Endothelial cell of umbilical vein (primary cell): ENCODE results near the gene MBOAT2. TPM values are rescaled to one million over a fixed set of nuclear protein-coding genes. Genes with fewer than 3 reads are reported as not detected.

ENCODE experiments used
- BruUV-seq: library from RNA; stranded (reverse); fragments of 400-500 nt; replicated peaks from 2 replicates; lab custom pipeline; 2021; lab: Mats Ljungman, UMichigan
- CTCF ChIA-PET: fragments of 300-600, 350-600 bp; sonication (Branson Sonifier 250); formaldehyde crosslinking; loops from one replicate; lab custom pipeline; 2021; ENCODE audit warnings: antibody characterized with exemption, inconsistent platforms; lab: Charles Lee
- POLR2A ChIA-PET: fragments of 300-600, 350-600 bp; sonication (Branson Sonifier 250); formaldehyde crosslinking; loops from one replicate; lab custom pipeline; 2021; ENCODE audit warnings: antibody characterized with exemption, inconsistent platforms; lab: Charles Lee
- DNase-seq: peaks from one replicate; pipeline ENCODE4 v3.0.0-alpha.2; 2011; ENCODE audit warnings: low read depth, low spot score
- FAIRE-seq: peaks from 2 replicates; lab custom pipeline; 2011; peaks lifted over from hg19 to GRCh38; lab: Jason Lieb, UNC
- H2AFZ ChIP-seq: 2 replicates; pipeline ENCODE4 v1.6.0; 2012; ENCODE audit warnings: low read depth, low read length, control low read depth, inconsistent platforms
- H3K27ac ChIP-seq: 2 replicates; pipeline ENCODE4 v1.5.1; 2011; ENCODE audit warnings: low read depth, mild to moderate bottlenecking, control low read depth, low read length, moderate library complexity; ENCODE audit not compliant: insufficient read depth
- H3K27me3 ChIP-seq, 2 experiments: 2 replicates each; pipeline versions ENCODE4 v1.6.0 to v1.6.1; 2011; ENCODE audit warnings: low read length in 2 of 2, mixed read lengths in 1 of 2; ENCODE audit not compliant: control insufficient read depth in 2 of 2, insufficient read depth in 2 of 2
- H3K36me3 ChIP-seq, 2 experiments: 2 replicates in 1 of 2; 3 replicates in 1 of 2; pipeline ENCODE4 v1.5.1; 2011; ENCODE audit warnings: low read length in 2 of 2, mild to moderate bottlenecking in 1 of 2, moderate library complexity in 1 of 2; ENCODE audit not compliant: control insufficient read depth in 2 of 2, insufficient read depth in 2 of 2; ENCODE audit errors: extremely low read depth in 1 of 2
- H3K4me1 ChIP-seq: 3 replicates; pipeline ENCODE4 v1.5.1; 2011; ENCODE audit warnings: mild to moderate bottlenecking, low read length; ENCODE audit not compliant: control insufficient read depth, insufficient read depth; ENCODE audit errors: extremely low read depth
- H3K4me2 ChIP-seq: 2 replicates; pipeline ENCODE4 v1.6.1; 2011; ENCODE audit warnings: low read length, control low read depth, mixed read lengths; ENCODE audit not compliant: insufficient read depth
- H3K4me3 ChIP-seq, 3 experiments: fragments of 200-600 bp in 1 of 3; sonication (generic), shearing (Covaris generic) in 1 of 3; replicated peaks in 1 of 3; 2 replicates each; pipeline ENCODE4 v1.5.1; 2011 to 2016; ENCODE audit warnings: control low read depth in 3 of 3, low read length in 3 of 3, mild to moderate bottlenecking in 2 of 3, inconsistent platforms in 1 of 3, low read depth in 1 of 3, moderate library complexity in 1 of 3; ENCODE audit not compliant: insufficient read depth in 1 of 3
- H3K79me2 ChIP-seq: 2 replicates; pipeline ENCODE4 v1.6.0; 2012; ENCODE audit warnings: low read length, inconsistent platforms; ENCODE audit not compliant: control insufficient read depth, insufficient read depth
- H3K9ac ChIP-seq: replicated peaks from 2 replicates; pipeline ENCODE3; 2011; ENCODE audit warnings: low read length, control low read depth; ENCODE audit not compliant: insufficient read depth; ENCODE audit errors: extremely low read depth
- H3K9me1 ChIP-seq: replicated peaks from 3 replicates; pipeline ENCODE4 v1.6.0; 2011; ENCODE audit warnings: mild to moderate bottlenecking, low read length; ENCODE audit not compliant: control insufficient read depth, insufficient read depth; ENCODE audit errors: extremely low read depth
- H3K9me3 ChIP-seq: replicated peaks from 2 replicates; pipeline ENCODE4 v1.5.1; 2012; ENCODE audit warnings: low read length, inconsistent platforms; ENCODE audit not compliant: control insufficient read depth, insufficient read depth
- H4K20me1 ChIP-seq: replicated peaks from 2 replicates; pipeline ENCODE3; 2011; ENCODE audit warnings: mild to moderate bottlenecking, low read length; ENCODE audit not compliant: control insufficient read depth, insufficient read depth; ENCODE audit errors: extremely low read depth
- EZH2 ChIP-seq: IDR thresholded peaks from 2 replicates; pipeline ENCODE4 v1.6.1; 2012; ENCODE audit warnings: borderline replicate concordance, low read depth, mild to moderate bottlenecking, moderate library complexity, low read length, inconsistent platforms; ENCODE audit not compliant: severe bottlenecking
- FOS ChIP-seq: IDR thresholded peaks from 2 replicates; pipeline ENCODE4 v1.6.1; 2011; ENCODE audit warnings: mild to moderate bottlenecking, low read length, moderate library complexity, borderline replicate concordance; ENCODE audit not compliant: insufficient read depth
- GATA2 ChIP-seq: IDR thresholded peaks from 2 replicates; pipeline ENCODE4 v1.7.0; 2011; ENCODE audit warnings: low read depth, mild to moderate bottlenecking, moderate library complexity, mixed read lengths, low read length; ENCODE audit not compliant: insufficient read length, insufficient read depth
- JUN ChIP-seq: IDR thresholded peaks from 2 replicates; pipeline ENCODE4 v1.6.1; 2011; ENCODE audit warnings: borderline replicate concordance, low read depth; ENCODE audit not compliant: insufficient read length, insufficient read depth
- MYC ChIP-seq: IDR thresholded peaks from one replicate; pipeline ENCODE4 v1.6.1; 2011; ENCODE audit warnings: mild to moderate bottlenecking, low read depth, low read length
- POLR2A ChIP-seq: IDR thresholded peaks from 2 replicates; pipeline ENCODE4 v1.6.1; 2012; ENCODE audit warnings: low read depth, mild to moderate bottlenecking, control low read depth, low read length
- POLR2AphosphoS5 ChIP-seq: IDR thresholded peaks from 2 replicates; pipeline ENCODE4 v1.6.1; 2012; ENCODE audit warnings: low read depth, mild to moderate bottlenecking, control low read depth, low read length, moderate library complexity; ENCODE audit not compliant: insufficient read depth
- dilution Hi-C: fragments of 300-500 bp; cut with MboI; formaldehyde crosslinking; loops from one replicate; pipeline ENCODE4 v1.15.0; 2019; ENCODE audit warnings: low sequenced_read_pairs; ENCODE audit not compliant: extremely low pct_ligation_motif_present
- intact Hi-C: fragments of 100-400 bp; cut with micrococcal nuclease; formaldehyde crosslinking; loops from one replicate; pipeline ENCODE4 v1.10.0; 2022
- polyA plus RNA-seq, 4 experiments: library from polyadenylated mRNA; depleted of rRNA in 3 of 4; stranded (reverse) in 3 of 4; unstranded in 1 of 4; fragments of >200 nt; gene quantifications; 2 replicates each; pipeline versions ENCODE4 v1.2.1 to v1.2.3, GENCODE V29; 2011 to 2012; ENCODE audit warnings: missing spikeins in 1 of 4
- total RNA-seq: library from RNA; stranded (reverse); gene quantifications from 2 replicates; pipeline ENCODE4 v1.2.3, GENCODE V29; 2021
- TF ChIP-seq, protein P1 (sequence below): IDR thresholded peaks from 2 replicates; pipeline ENCODE4 v1.6.1; 2011; ENCODE audit not compliant: insufficient read depth, insufficient read length
- TF ChIP-seq, protein P2 (sequence below), 2 donors: IDR thresholded peaks; 1 replicate in 1 of 2; 2 replicates in 1 of 2; pipeline ENCODE4 v1.5.1; 2011; ENCODE audit warnings: low read length in 2 of 2, mild to moderate bottlenecking in 2 of 2, moderate library complexity in 2 of 2, control low read depth in 1 of 2, inconsistent platforms in 1 of 2, low read depth in 1 of 2; ENCODE audit not compliant: insufficient read depth in 1 of 2; ENCODE audit errors: extremely low read depth in 1 of 2

MBOAT2 gene
- total and polyA plus RNA-seq, 2 donors (not counting 3 experiments of a cell fraction or from before 2014, with no cell fraction given): 10.9 to 22.1 TPM

DNA sequence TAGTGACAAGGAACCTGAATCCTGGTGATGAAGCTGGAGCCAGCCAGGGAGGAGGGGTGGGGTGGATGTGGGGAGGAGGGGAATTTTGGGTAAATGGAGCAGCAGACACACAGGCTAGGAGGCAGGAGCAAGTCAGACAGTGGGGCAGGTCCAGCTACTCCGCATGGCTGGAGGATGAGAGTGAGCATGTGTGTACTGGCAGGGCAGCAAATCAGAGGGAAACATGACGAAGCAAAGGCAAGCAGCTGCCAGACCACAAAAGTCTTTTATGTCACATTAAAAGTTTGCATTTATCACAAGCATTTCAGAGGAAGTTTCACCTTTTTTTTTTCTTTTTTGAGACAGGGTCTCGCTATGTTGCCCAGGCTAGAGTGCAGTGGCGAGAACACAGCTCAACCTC is 154.2 kb downstream of the MBOAT2 start:
- no peaks in the 10 kb centered on the region for H3K4me1 ChIP-seq
- BruUV-seq: no TSS peak
- dilution Hi-C loops: no loop called here
- H3K36me3 ChIP-seq: no peaks in the 10 kb centered on the region
- H3K79me2 ChIP-seq: no peaks in the 10 kb centered on the region
- H4K20me1 ChIP-seq: no peaks in the 10 kb centered on the region
- DNase-seq (no peak), FAIRE-seq (no peak)
- no peak overlapping the region for H3K27ac ChIP-seq
- peaks cover 0 to 6% of the 10 kb centered on the region in 2 experiments for H3K27me3 ChIP-seq
- no peak overlapping the region for H3K4me3 ChIP-seq
- H3K9me1 ChIP-seq: no peaks in the 10 kb centered on the region
- H3K9ac ChIP-seq: no peak overlapping the region
- H3K4me2 ChIP-seq: no peak overlapping the region
- H3K9me3 ChIP-seq: no peaks in the 10 kb centered on the region
- no peak overlapping the region for H2AFZ ChIP-seq
- ChIA-PET POLR2A (no interaction called here), CTCF (no interaction called here)
- TF ChIP-seq POLR2AphosphoS5: no peak
- TF ChIP-seq GATA2: no peak
- no peak for TF ChIP-seq POLR2A
- TF ChIP-seq MYC: no peak
- TF ChIP-seq, protein P1, sequence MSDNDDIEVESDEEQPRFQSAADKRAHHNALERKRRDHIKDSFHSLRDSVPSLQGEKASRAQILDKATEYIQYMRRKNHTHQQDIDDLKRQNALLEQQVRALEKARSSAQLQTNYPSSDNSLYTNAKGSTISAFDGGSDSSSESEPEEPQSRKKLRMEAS: no peak
- no peak for TF ChIP-seq JUN
- TF ChIP-seq EZH2: no peak
- TF ChIP-seq FOS: no peak
- TF ChIP-seq, protein P2, sequence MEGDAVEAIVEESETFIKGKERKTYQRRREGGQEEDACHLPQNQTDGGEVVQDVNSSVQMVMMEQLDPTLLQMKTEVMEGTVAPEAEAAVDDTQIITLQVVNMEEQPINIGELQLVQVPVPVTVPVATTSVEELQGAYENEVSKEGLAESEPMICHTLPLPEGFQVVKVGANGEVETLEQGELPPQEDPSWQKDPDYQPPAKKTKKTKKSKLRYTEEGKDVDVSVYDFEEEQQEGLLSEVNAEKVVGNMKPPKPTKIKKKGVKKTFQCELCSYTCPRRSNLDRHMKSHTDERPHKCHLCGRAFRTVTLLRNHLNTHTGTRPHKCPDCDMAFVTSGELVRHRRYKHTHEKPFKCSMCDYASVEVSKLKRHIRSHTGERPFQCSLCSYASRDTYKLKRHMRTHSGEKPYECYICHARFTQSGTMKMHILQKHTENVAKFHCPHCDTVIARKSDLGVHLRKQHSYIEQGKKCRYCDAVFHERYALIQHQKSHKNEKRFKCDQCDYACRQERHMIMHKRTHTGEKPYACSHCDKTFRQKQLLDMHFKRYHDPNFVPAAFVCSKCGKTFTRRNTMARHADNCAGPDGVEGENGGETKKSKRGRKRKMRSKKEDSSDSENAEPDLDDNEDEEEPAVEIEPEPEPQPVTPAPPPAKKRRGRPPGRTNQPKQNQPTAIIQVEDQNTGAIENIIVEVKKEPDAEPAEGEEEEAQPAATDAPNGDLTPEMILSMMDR (IDR thresholded peaks at IDR 0.05; ENCODE audit: extremely low read depth in 1 of 2, insufficient read depth in 1 of 2, low read depth in 1 of 2, low read length in 2 of 2): no peak
- intact Hi-C loops: no loop called here
